Measurements from ENCODE around the gene RNF225. TPM values are rescaled to one million over a fixed set of nuclear protein-coding genes. Genes with fewer than 3 reads are reported as not detected.
A peak's percentile ranks its signal among the peaks of the same experiment; 100 is the strongest.

The RNF225 gene
- total and polyA plus RNA-seq, 2 of the 13 experiments (the other 11 are each of a cell fraction or from before 2014, with no cell fraction given): not detected

- no peak for TF ChIP-seq ZNF761 (CRISPR knock-in tag; conservative IDR thresholded peaks at IDR 0.05)
- TF ChIP-seq MLLT10 (CRISPR knock-in tag; IDR thresholded peaks at IDR 0.05): no peak
- TF ChIP-seq, protein P1, sequence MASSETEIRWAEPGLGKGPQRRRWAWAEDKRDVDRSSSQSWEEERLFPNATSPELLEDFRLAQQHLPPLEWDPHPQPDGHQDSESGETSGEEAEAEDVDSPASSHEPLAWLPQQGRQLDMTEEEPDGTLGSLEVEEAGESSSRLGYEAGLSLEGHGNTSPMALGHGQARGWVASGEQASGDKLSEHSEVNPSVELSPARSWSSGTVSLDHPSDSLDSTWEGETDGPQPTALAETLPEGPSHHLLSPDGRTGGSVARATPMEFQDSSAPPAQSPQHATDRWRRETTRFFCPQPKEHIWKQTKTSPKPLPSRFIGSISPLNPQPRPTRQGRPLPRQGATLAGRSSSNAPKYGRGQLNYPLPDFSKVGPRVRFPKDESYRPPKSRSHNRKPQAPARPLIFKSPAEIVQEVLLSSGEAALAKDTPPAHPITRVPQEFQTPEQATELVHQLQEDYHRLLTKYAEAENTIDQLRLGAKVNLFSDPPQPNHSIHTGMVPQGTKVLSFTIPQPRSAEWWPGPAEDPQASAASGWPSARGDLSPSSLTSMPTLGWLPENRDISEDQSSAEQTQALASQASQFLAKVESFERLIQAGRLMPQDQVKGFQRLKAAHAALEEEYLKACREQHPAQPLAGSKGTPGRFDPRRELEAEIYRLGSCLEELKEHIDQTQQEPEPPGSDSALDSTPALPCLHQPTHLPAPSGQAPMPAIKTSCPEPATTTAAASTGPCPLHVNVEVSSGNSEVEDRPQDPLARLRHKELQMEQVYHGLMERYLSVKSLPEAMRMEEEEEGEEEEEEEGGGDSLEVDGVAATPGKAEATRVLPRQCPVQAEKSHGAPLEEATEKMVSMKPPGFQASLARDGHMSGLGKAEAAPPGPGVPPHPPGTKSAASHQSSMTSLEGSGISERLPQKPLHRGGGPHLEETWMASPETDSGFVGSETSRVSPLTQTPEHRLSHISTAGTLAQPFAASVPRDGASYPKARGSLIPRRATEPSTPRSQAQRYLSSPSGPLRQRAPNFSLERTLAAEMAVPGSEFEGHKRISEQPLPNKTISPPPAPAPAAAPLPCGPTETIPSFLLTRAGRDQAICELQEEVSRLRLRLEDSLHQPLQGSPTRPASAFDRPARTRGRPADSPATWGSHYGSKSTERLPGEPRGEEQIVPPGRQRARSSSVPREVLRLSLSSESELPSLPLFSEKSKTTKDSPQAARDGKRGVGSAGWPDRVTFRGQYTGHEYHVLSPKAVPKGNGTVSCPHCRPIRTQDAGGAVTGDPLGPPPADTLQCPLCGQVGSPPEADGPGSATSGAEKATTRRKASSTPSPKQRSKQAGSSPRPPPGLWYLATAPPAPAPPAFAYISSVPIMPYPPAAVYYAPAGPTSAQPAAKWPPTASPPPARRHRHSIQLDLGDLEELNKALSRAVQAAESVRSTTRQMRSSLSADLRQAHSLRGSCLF (CRISPR knock-in tag; IDR thresholded peaks at IDR 0.05; ENCODE audit: borderline replicate concordance): no peak
- TF ChIP-seq NFYC (CRISPR knock-in tag; IDR thresholded peaks at IDR 0.05): no peak
- TF ChIP-seq RBM39 (IDR thresholded peaks at IDR 0.05; ENCODE audit: low read depth, low read length, poor library complexity, severe bottlenecking): peak; percentile 34
- TF ChIP-seq, protein P2, sequence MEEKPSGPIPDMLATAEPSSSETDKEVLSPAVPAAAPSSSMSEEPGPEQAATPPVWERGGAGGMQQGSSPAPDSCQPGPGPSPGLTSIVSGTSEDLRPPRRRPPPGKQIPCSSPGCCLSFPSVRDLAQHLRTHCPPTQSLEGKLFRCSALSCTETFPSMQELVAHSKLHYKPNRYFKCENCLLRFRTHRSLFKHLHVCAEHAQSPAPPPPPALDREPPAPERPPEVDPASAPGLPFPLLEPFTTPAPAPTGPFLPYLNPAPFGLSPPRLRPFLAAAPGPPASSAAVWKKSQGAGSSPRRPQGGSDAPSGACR (CRISPR knock-in tag; IDR thresholded peaks at IDR 0.05): no peak
- TF ChIP-seq ZKSCAN5 (CRISPR knock-in tag; IDR thresholded peaks at IDR 0.05): no peak
- no peak for TF ChIP-seq ADNP (CRISPR knock-in tag; IDR thresholded peaks at IDR 0.05)
- no peak for TF ChIP-seq SMAD3 (CRISPR knock-in tag; IDR thresholded peaks at IDR 0.05)
- TF ChIP-seq ZNF780A (CRISPR knock-in tag; IDR thresholded peaks at IDR 0.05): no peak
- TF ChIP-seq PPARG (CRISPR knock-in tag; conservative IDR thresholded peaks at IDR 0.05): no peak
- no peak for TF ChIP-seq ZNF343 (CRISPR knock-in tag; IDR thresholded peaks at IDR 0.05)
- TF ChIP-seq ZNF570 (CRISPR knock-in tag; IDR thresholded peaks at IDR 0.05; ENCODE audit: borderline replicate concordance): no peak
- TF ChIP-seq, protein P3, sequence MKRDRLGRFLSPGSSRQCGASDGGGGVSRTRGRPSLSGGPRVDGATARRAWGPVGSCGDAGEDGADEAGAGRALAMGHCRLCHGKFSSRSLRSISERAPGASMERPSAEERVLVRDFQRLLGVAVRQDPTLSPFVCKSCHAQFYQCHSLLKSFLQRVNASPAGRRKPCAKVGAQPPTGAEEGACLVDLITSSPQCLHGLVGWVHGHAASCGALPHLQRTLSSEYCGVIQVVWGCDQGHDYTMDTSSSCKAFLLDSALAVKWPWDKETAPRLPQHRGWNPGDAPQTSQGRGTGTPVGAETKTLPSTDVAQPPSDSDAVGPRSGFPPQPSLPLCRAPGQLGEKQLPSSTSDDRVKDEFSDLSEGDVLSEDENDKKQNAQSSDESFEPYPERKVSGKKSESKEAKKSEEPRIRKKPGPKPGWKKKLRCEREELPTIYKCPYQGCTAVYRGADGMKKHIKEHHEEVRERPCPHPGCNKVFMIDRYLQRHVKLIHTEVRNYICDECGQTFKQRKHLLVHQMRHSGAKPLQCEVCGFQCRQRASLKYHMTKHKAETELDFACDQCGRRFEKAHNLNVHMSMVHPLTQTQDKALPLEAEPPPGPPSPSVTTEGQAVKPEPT (CRISPR knock-in tag; IDR thresholded peaks at IDR 0.05; ENCODE audit: low read depth): no peak
- no peak for TF ChIP-seq KLF12 (CRISPR knock-in tag; IDR thresholded peaks at IDR 0.05; ENCODE audit: borderline replicate concordance)
- no peak for TF ChIP-seq TGIF2 (CRISPR knock-in tag; IDR thresholded peaks at IDR 0.05)
- no peak for TF ChIP-seq ZNF121 (CRISPR knock-in tag; IDR thresholded peaks at IDR 0.05)
- TF ChIP-seq HNF4A (CRISPR knock-in tag; IDR thresholded peaks at IDR 0.05): no peak
- TF ChIP-seq ZNF350 (CRISPR knock-in tag; IDR thresholded peaks at IDR 0.05; ENCODE audit: borderline replicate concordance, low read depth): no peak
- TF ChIP-seq BCL6 (CRISPR knock-in tag; IDR thresholded peaks at IDR 0.05): no peak
- TF ChIP-seq JUNB (CRISPR knock-in tag; IDR thresholded peaks at IDR 0.05; ENCODE audit: borderline replicate concordance): no peak
- TF ChIP-seq ZFAT (CRISPR knock-in tag; conservative IDR thresholded peaks at IDR 0.05): no peak
Measured at GRCh38 chr19:58395220-58395978, at the start of gene RNF225 (continued).
